Cardiac fibroblast (primary cell): Measurements from ENCODE around the gene PTPRD.

Experiments used
- DNase-seq, 2 donors: peaks; one replicate each; pipeline versions ENCODE4 v3.0.0 to v3.0.0-alpha.2; 2010; ENCODE audit warnings: low read depth in 2 of 2
- H3K4me3 ChIP-seq, 2 donors: replicated peaks in 1 of 2; 1 replicate in 1 of 2; 2 replicates in 1 of 2; pipeline ENCODE4 v1.5.1; 2011; ENCODE audit warnings: low read depth in 2 of 2, low read length in 2 of 2, mild to moderate bottlenecking in 2 of 2, moderate library complexity in 1 of 2
- CTCF ChIP-seq: IDR thresholded peaks from one replicate; pipeline ENCODE4 v1.5.1; 2011; ENCODE audit warnings: low read depth, mild to moderate bottlenecking, low read length, inconsistent platforms

PTPRD gene

GRCh38 chr9:8521112-8521511 lies 2091.7 kb downstream of the PTPRD start:
- TF ChIP-seq CTCF = no peak
- no peak for DNase-seq
- no peak overlapping the region for H3K4me3 ChIP-seq

- no peak overlapping the region for H3K4me3 ChIP-seq
- TF ChIP-seq CTCF = no peak
- DNase-seq = no peak
Measured at GRCh38 chr9:8515748-8516147, 2097.1 kb downstream of the PTPRD start.

GRCh38 chr9:8514760-8515159 lies 2098.0 kb downstream of the PTPRD start:
- no peak overlapping the region for H3K4me3 ChIP-seq
- DNase-seq = no peak
- TF ChIP-seq CTCF = no peak

- H3K4me3 ChIP-seq = no peak overlapping the region
- no peak for DNase-seq
- TF ChIP-seq CTCF = no peak
Measured at GRCh38 chr9:8508671-8509290, 2104.0 kb downstream of the PTPRD start.

- no peak overlapping the region for H3K4me3 ChIP-seq
- DNase-seq = no peak
- TF ChIP-seq CTCF = no peak
Measured at GRCh38 chr9:8494571-8494970, 2118.2 kb downstream of the PTPRD start.

GRCh38 chr9:8492679-8493078 lies 2120.1 kb downstream of the PTPRD start:
- TF ChIP-seq CTCF = no peak
- DNase-seq = no peak
- H3K4me3 ChIP-seq = no peak overlapping the region

- H3K4me3 ChIP-seq = no peak overlapping the region
- DNase-seq = no peak
- TF ChIP-seq CTCF = no peak
Measured at GRCh38 chr9:8492024-8492423, 2120.8 kb downstream of the PTPRD start.
